HCT116 (cell line): ENCODE measurements around the gene FOXRED1. TPM values are rescaled to one million over a fixed set of nuclear protein-coding genes. Genes with fewer than 3 reads are reported as not detected.
A peak's percentile ranks its signal among the peaks of the same experiment; 100 is the strongest.

ENCODE experiments used
- ATAC-seq: fragments of 200-7000 bp; cut with Tn5 transposase; 2 replicates; pipeline ENCODE4 v1.9.1; 2020; ENCODE audit warnings: mild to moderate bottlenecking, moderate library complexity
- BruUV-seq: library from RNA; stranded (reverse); fragments of 400-500 nt; replicated peaks from 2 replicates; lab custom pipeline; 2021; lab: Mats Ljungman, UMichigan
- CTCF ChIA-PET: fragments of 300-600 bp; sonication (Branson Sonifier 250); formaldehyde crosslinking; loops from one replicate; lab custom pipeline; 2021; ENCODE audit warnings: antibody characterized with exemption; lab: Charles Lee
- POLR2A ChIA-PET: fragments of 300-600, 350-600 bp; sonication (Branson Sonifier 250); formaldehyde crosslinking; loops from one replicate; lab custom pipeline; 2021; ENCODE audit warnings: antibody characterized with exemption; lab: Charles Lee
- RAD21 ChIA-PET, 2 experiments: fragments of 300-600 bp; sonication (Branson Sonifier 250); formaldehyde crosslinking; loops; one replicate each; lab custom pipeline; 2023; ENCODE audit warnings: low total read pairs in 2 of 2; ENCODE audit not compliant: uncharacterized antibody in 2 of 2, unreplicated experiment in 2 of 2, low non-redundant PET in 1 of 2; lab: Charles Lee
- DNase-seq: peaks from one replicate; pipeline ENCODE4 v3.0.0-alpha.2; 2010; ENCODE audit warnings: low read depth, low spot score
- H2AFZ ChIP-seq: fragments of 200-600 bp; shearing (Covaris generic), sonication (generic); 2 replicates; pipeline ENCODE4 v1.6.1; 2017; ENCODE audit warnings: low read depth, mixed run types, mixed read lengths, antibody characterized with exemption, low read length; ENCODE audit not compliant: poor library complexity, severe bottlenecking
- H3K27ac ChIP-seq: 2 replicates; pipeline ENCODE4 v1.5.1; 2012; ENCODE audit warnings: low read depth, low read length
- H3K27me3 ChIP-seq: fragments of 200-600 bp; sonication (generic); 2 replicates; pipeline ENCODE4 v1.6.1; 2016; ENCODE audit warnings: mixed run types, low read length, mixed read lengths; ENCODE audit not compliant: insufficient read depth
- H3K36me3 ChIP-seq, 2 experiments: fragments of 200-500 bp in 1 of 2; fragments of 200-600 bp in 1 of 2; sonication (Bioruptor generic) in 1 of 2; sonication (generic) in 1 of 2; 2 replicates each; pipeline versions ENCODE4 v1.5.1 to v1.6.1; 2014 to 2016; ENCODE audit warnings: low read length in 2 of 2, inconsistent platforms in 1 of 2, mixed read lengths in 1 of 2, mixed run types in 1 of 2; ENCODE audit not compliant: insufficient read depth in 2 of 2, control insufficient read depth in 1 of 2
- H3K4me1 ChIP-seq, 2 experiments: fragments of 200-600 bp in 1 of 2; sonication (generic) in 1 of 2; 2 replicates each; pipeline versions ENCODE4 v1.5.1 to v1.6.1; 2012 to 2017; ENCODE audit warnings: low read length in 2 of 2, inconsistent platforms in 1 of 2, mild to moderate bottlenecking in 1 of 2, mixed read lengths in 1 of 2, mixed run types in 1 of 2, moderate library complexity in 1 of 2; ENCODE audit not compliant: insufficient read depth in 2 of 2, control insufficient read depth in 1 of 2
- H3K4me2 ChIP-seq: fragments of 200-600 bp; sonication (generic); 2 replicates; pipeline ENCODE4 v1.6.1; 2017; ENCODE audit warnings: mixed run types, low read length, mixed read lengths
- H3K4me3 ChIP-seq, 2 experiments: fragments of 200-600 bp in 1 of 2; sonication (generic) in 1 of 2; replicated peaks in 1 of 2; 2 replicates each; pipeline ENCODE4 v1.5.1; 2011 to 2016; ENCODE audit warnings: low read length in 2 of 2, control low read depth in 1 of 2, low read depth in 1 of 2, mild to moderate bottlenecking in 1 of 2, mixed read lengths in 1 of 2, mixed run types in 1 of 2
- H3K79me2 ChIP-seq: fragments of 200-600 bp; sonication (generic); 2 replicates; pipeline ENCODE4 v1.6.1; 2017; ENCODE audit warnings: mild to moderate bottlenecking, mixed run types, low read length, moderate library complexity, mixed read lengths; ENCODE audit not compliant: insufficient read depth
- H3K9ac ChIP-seq: fragments of 200-600 bp; sonication (generic); 2 replicates; pipeline ENCODE4 v1.6.1; 2016; ENCODE audit warnings: low read length, mixed read lengths
- H3K9me2 ChIP-seq: fragments of 200-600 bp; sonication (generic), shearing (Covaris generic); 2 replicates; pipeline ENCODE4 v1.6.1; 2017; ENCODE audit warnings: mixed run types, mild to moderate bottlenecking, moderate library complexity; ENCODE audit not compliant: insufficient read depth
- H3K9me3 ChIP-seq, 2 experiments: fragments of 200-500 bp in 1 of 2; fragments of 200-600 bp in 1 of 2; sonication (Bioruptor generic) in 1 of 2; sonication (generic) in 1 of 2; 2 replicates each; pipeline ENCODE4 v1.6.1; 2014 to 2017; ENCODE audit warnings: low read length in 2 of 2, mixed read lengths in 2 of 2, inconsistent platforms in 1 of 2, low read depth in 1 of 2, mild to moderate bottlenecking in 1 of 2, mixed run types in 1 of 2, moderate library complexity in 1 of 2; ENCODE audit not compliant: control insufficient read depth in 1 of 2, insufficient read depth in 1 of 2
- H4K20me1 ChIP-seq: fragments of 200-600 bp; sonication (generic), shearing (Covaris generic); 2 replicates; pipeline ENCODE4 v1.6.1; 2017; ENCODE audit warnings: mixed run types, mild to moderate bottlenecking, moderate library complexity; ENCODE audit not compliant: insufficient read depth
- CEBPB ChIP-seq: IDR thresholded peaks from 2 replicates; pipeline ENCODE4 v1.6.1; 2012; ENCODE audit warnings: low read depth
- EGR1 ChIP-seq: IDR thresholded peaks from 2 replicates; pipeline ENCODE4 v1.6.1; 2012; ENCODE audit warnings: low read depth
- ELF1 ChIP-seq: IDR thresholded peaks from 2 replicates; pipeline ENCODE4 v1.6.1; 2012; ENCODE audit warnings: low read depth, borderline replicate concordance
- EZH2phosphoT487 ChIP-seq: fragments of 200-600 bp; IDR thresholded peaks from 2 replicates; pipeline ENCODE4 v1.6.1; 2018; ENCODE audit warnings: antibody characterized with exemption, borderline replicate concordance
- FOSL1 ChIP-seq: IDR thresholded peaks from 2 replicates; pipeline ENCODE4 v1.6.1; 2012; ENCODE audit warnings: low read depth
- JUND ChIP-seq: IDR thresholded peaks from 2 replicates; pipeline ENCODE4 v1.6.1; 2012
- POLR2A ChIP-seq: IDR thresholded peaks from 2 replicates; pipeline ENCODE4 v1.7.0; 2011; ENCODE audit warnings: borderline replicate concordance; ENCODE audit not compliant: insufficient read depth, insufficient read length; ENCODE audit errors: extremely low read depth
- RAD21 ChIP-seq: IDR thresholded peaks from 2 replicates; pipeline ENCODE4 v1.6.1; 2012; ENCODE audit warnings: low read depth, mild to moderate bottlenecking
- SRF ChIP-seq: IDR thresholded peaks from 2 replicates; pipeline ENCODE4 v1.6.1; 2012; ENCODE audit warnings: low read depth
- TCF7L2 ChIP-seq: IDR thresholded peaks from 2 replicates; pipeline ENCODE4 v1.7.0; 2011; ENCODE audit warnings: borderline replicate concordance, inconsistent platforms; ENCODE audit not compliant: insufficient read depth, insufficient read length; ENCODE audit errors: extremely low read depth
- ZBTB33 ChIP-seq: IDR thresholded peaks from 2 replicates; pipeline ENCODE4 v1.6.1; 2011; ENCODE audit warnings: mild to moderate bottlenecking, low read length, moderate library complexity; ENCODE audit not compliant: insufficient replicate concordance; ENCODE audit errors: extremely low read depth
- ZNF274 ChIP-seq: fragments of 200-500 bp; sonication (Bioruptor generic); IDR thresholded peaks from 2 replicates; pipeline ENCODE4 v1.6.1; 2014; ENCODE audit warnings: mild to moderate bottlenecking, low read depth, low read length, inconsistent platforms
- intact Hi-C: fragments of 100-400 bp; cut with micrococcal nuclease; formaldehyde crosslinking; loops from 2 replicates; pipeline ENCODE4 v1.10.0; 2022
- total RNA-seq: library from RNA; stranded (reverse); gene quantifications from one replicate; pipeline ENCODE4 v1.2.1, GENCODE V29; 2021; ENCODE audit not compliant: unreplicated experiment
- TF ChIP-seq, protein P1 (sequence below): IDR thresholded peaks from 2 replicates; pipeline ENCODE4 v1.6.1; 2012
- TF ChIP-seq, protein P2 (sequence below), 3 experiments: fragments of 200-600 bp in 1 of 3; sonication (generic) in 1 of 3; IDR thresholded peaks in 2 of 3; conservative IDR thresholded peaks in 1 of 3; 2 replicates each; pipeline ENCODE4 v1.5.1; 2012 to 2017; ENCODE audit warnings: low read depth in 2 of 3, low read length in 2 of 3, antibody characterized with exemption in 1 of 3, borderline replicate concordance in 1 of 3, control low read depth in 1 of 3, mild to moderate bottlenecking in 1 of 3, mixed read lengths in 1 of 3, mixed run types in 1 of 3, moderate library complexity in 1 of 3; ENCODE audit not compliant: insufficient read depth in 1 of 3

FOXRED1 gene
- total RNA-seq, 1 experiment from 2014 or later = 41.3 TPM

DNA sequence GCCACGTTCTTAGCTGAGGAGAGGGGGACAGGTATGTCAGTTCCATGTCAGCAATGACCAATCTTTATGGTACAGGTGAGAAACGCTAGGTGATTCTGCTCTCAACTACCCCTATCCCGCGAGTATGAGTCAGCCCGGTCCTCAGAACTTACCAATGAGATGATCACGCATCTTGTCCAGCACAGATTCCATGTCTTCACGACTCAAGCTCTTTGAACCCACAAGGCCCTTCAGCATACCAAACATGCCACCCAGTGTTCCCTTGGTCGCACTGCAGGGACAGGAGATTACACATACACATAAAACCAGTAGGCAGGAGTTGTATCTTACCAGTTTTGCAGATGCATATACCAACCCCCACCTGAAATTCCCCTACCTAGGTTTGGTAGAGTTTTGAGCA lies 3.1 kb upstream of the FOXRED1 start:
- no TSS peak for BruUV-seq
- RAD21 ChIA-PET = no interaction called here
- H3K36me3 ChIP-seq = peaks cover 45 to 54% of the 10 kb centered on the region in 2 experiments
- TF ChIP-seq SRF = no peak
- no peak for TF ChIP-seq RAD21
- TF ChIP-seq, protein P1, sequence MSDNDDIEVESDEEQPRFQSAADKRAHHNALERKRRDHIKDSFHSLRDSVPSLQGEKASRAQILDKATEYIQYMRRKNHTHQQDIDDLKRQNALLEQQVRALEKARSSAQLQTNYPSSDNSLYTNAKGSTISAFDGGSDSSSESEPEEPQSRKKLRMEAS = no peak
- TF ChIP-seq EZH2phosphoT487 = no peak
- TF ChIP-seq, protein P2, sequence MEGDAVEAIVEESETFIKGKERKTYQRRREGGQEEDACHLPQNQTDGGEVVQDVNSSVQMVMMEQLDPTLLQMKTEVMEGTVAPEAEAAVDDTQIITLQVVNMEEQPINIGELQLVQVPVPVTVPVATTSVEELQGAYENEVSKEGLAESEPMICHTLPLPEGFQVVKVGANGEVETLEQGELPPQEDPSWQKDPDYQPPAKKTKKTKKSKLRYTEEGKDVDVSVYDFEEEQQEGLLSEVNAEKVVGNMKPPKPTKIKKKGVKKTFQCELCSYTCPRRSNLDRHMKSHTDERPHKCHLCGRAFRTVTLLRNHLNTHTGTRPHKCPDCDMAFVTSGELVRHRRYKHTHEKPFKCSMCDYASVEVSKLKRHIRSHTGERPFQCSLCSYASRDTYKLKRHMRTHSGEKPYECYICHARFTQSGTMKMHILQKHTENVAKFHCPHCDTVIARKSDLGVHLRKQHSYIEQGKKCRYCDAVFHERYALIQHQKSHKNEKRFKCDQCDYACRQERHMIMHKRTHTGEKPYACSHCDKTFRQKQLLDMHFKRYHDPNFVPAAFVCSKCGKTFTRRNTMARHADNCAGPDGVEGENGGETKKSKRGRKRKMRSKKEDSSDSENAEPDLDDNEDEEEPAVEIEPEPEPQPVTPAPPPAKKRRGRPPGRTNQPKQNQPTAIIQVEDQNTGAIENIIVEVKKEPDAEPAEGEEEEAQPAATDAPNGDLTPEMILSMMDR (IDR thresholded peaks at IDR 0.05 in 2 of 3, conservative IDR thresholded peaks at IDR 0.05 in 1 of 3; ENCODE audit: borderline replicate concordance in 1 of 3, insufficient read depth in 1 of 3, low read depth in 2 of 3, low read length in 2 of 3) = 0 out of 6 replicates have a peak, but pooled peaks of 1 of the 3 experiments have one; percentile 11
- H3K9me3 ChIP-seq = no peaks in the 10 kb centered on the region
- H3K4me3 ChIP-seq = no peak overlapping the region
- CTCF ChIA-PET = no interaction called here
- POLR2A ChIA-PET = no interaction called here
- H3K4me1 ChIP-seq = peaks cover 3 to 20% of the 10 kb centered on the region in 2 experiments; a peak in 2 of 4 replicates
- H3K27ac ChIP-seq = no peak overlapping the region
- H4K20me1 ChIP-seq = no peaks in the 10 kb centered on the region
- no peak for ATAC-seq
- H3K4me2 ChIP-seq = no peak overlapping the region
- DNase-seq = no peak
- H3K9me2 ChIP-seq = no peaks in the 10 kb centered on the region
- no peak overlapping the region for H2AFZ ChIP-seq
- intact Hi-C loops = no loop called here
- H3K9ac ChIP-seq = no peak overlapping the region
- no peaks in the 10 kb centered on the region for H3K27me3 ChIP-seq
- peaks cover 50% of the 10 kb centered on the region for H3K79me2 ChIP-seq

- no peak for DNase-seq
- no peaks in the 10 kb centered on the region for H3K27me3 ChIP-seq
- intact Hi-C loops = loop anchor here (2.0 kb wide), 1 partner anchor 57 kb away; the partner anchor contains the start of genes FAM118B and RPUSD4
- no peak overlapping the region for H2AFZ ChIP-seq
- peaks cover 3 to 20% of the 10 kb centered on the region in 2 experiments; a peak in 2 of 4 replicates for H3K4me1 ChIP-seq
- RAD21 ChIA-PET = no interaction called here
- no TSS peak for BruUV-seq
- H3K27ac ChIP-seq = peak overlapping the region; percentile 69; the same call in 1 of the 2 replicates
- CTCF ChIA-PET = no interaction called here
- H3K79me2 ChIP-seq = peaks cover 51% of the 10 kb centered on the region
- no peaks in the 10 kb centered on the region for H3K9me3 ChIP-seq
- H3K4me2 ChIP-seq = peak overlapping the region; percentile 86
- no peaks in the 10 kb centered on the region for H4K20me1 ChIP-seq
- peak overlapping the region; percentile 95 to 99 for H3K4me3 ChIP-seq
- ATAC-seq = no peak
- H3K9ac ChIP-seq = peak overlapping the region; percentile 95
- peaks cover 31 to 45% of the 10 kb centered on the region in 2 experiments for H3K36me3 ChIP-seq
- TF ChIP-seq, protein P1 = no peak
- no peak for TF ChIP-seq EZH2phosphoT487
- no peak for TF ChIP-seq EGR1
- no peak for TF ChIP-seq ZBTB33
- no peak for TF ChIP-seq ZNF274
- TF ChIP-seq ELF1 = no peak
- no peak for TF ChIP-seq POLR2A
- TF ChIP-seq FOSL1 = no peak
- TF ChIP-seq CEBPB = no peak
- TF ChIP-seq JUND = no peak
- no peak for TF ChIP-seq TCF7L2
- no peaks in the 10 kb centered on the region for H3K9me2 ChIP-seq
- POLR2A ChIA-PET = no interaction called here
Observed at GRCh38 chr11:126267650-126268049, 1.3 kb upstream of the FOXRED1 start.
